Breast epithelium (tissue), 4 donors: ENCODE measurements around the gene LAIR1. TPM values are rescaled to one million over a fixed set of nuclear protein-coding genes. Genes with fewer than 3 reads are reported as not detected.
A peak's percentile ranks its signal among the peaks of the same experiment; 100 is the strongest.

Source experiments
- DNase-seq, 2 donors: peaks; one replicate each; pipeline ENCODE4 v3.0.0-alpha.2; 2019; ENCODE audit warnings: low spot score in 2 of 2
- H3K27ac ChIP-seq, 2 donors: fragments of 200-600 bp; sonication (generic) in 1 of 2; one replicate each; pipeline ENCODE4 v1.5.1; 2016 to 2019; ENCODE audit warnings: mild to moderate bottlenecking in 1 of 2
- H3K27me3 ChIP-seq, 2 donors: fragments of 200-600 bp; sonication (generic) in 1 of 2; one replicate each; pipeline versions ENCODE4 v1.5.1 to v1.6.0; 2017 to 2019; ENCODE audit warnings: control low read depth in 1 of 2, mild to moderate bottlenecking in 1 of 2
- H3K36me3 ChIP-seq: fragments of 200-600 bp; one replicate; pipeline ENCODE4 v1.5.1; 2019
- H3K4me1 ChIP-seq, 2 donors: fragments of 200-600 bp; sonication (generic); one replicate each; pipeline ENCODE4 v1.5.1; 2016 to 2019; ENCODE audit warnings: control low read depth in 1 of 2
- H3K4me3 ChIP-seq, 3 donors: fragments of 200-600 bp; sonication (generic); 1 replicate in 2 of 3; 2 replicates in 1 of 3; pipeline ENCODE4 v1.5.1; 2016 to 2019; ENCODE audit warnings: mild to moderate bottlenecking in 3 of 3, moderate library complexity in 2 of 3
- H3K9me3 ChIP-seq, 2 donors: fragments of 200-600 bp; sonication (generic) in 1 of 2; one replicate each; pipeline ENCODE4 v1.5.1; 2016 to 2019; ENCODE audit warnings: control low read depth in 1 of 2
- POLR2A ChIP-seq: fragments of 450-650 bp; IDR thresholded peaks from one replicate; pipeline ENCODE4 v1.6.1; 2016; ENCODE audit warnings: antibody characterized with exemption, mild to moderate bottlenecking, moderate library complexity
- POLR2AphosphoS5 ChIP-seq, 3 donors: sonication (generic); formaldehyde crosslinking; IDR thresholded peaks; one replicate each; pipeline ENCODE4 v1.6.1; 2017; ENCODE audit warnings: antibody characterized with exemption in 3 of 3
- intact Hi-C: fragments of 100-400 bp; cut with DNase I; formaldehyde crosslinking; loops from one replicate; pipeline ENCODE4 v1.15.1; 2023; ENCODE audit warnings: low total_unique reads
- total RNA-seq, 3 donors: library from RNA; depleted of rRNA; stranded (reverse); fragments of >200 nt; gene quantifications; one replicate each; pipeline ENCODE4 v1.1.0, GENCODE V29; 2016
- TF ChIP-seq, protein P1 (sequence below), 3 donors: fragments of 450-650 bp; IDR thresholded peaks; one replicate each; pipeline ENCODE4 v1.5.1; 2016 to 2017; ENCODE audit warnings: antibody characterized with exemption in 3 of 3, mild to moderate bottlenecking in 3 of 3, moderate library complexity in 3 of 3

LAIR1 gene
- total RNA-seq, 3 donors from 2014 or later = 11.8 to 44.5 (median 23.1) TPM

DNA sequence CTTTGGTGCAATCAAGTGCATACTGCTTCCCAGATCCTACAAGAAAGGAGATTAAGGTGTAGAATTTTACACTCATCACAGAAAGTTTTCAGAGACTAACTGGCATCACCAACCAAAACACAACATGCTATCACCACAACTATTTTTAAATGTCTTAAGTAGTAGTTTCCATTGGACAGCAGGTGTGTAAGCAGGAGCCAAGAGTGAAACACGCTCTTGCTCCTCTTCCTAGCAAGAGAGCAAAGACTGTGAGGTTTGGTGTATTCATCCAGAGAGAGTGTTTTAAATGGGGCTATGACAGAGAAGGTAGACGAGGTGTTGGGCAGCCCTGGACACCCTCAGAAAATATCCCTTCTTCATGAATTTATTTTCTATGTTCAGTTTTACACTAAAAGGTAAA lies 13.3 kb downstream of the LAIR1 start:
- Histone ChIP-seq H3K4me1 (no peaks in the 10 kb centered on the region), H3K4me3 (no peak overlapping the region), H3K27me3 (peaks cover 0 to 10% of the 10 kb centered on the region in 2 donors), H3K36me3 (no peaks in the 10 kb centered on the region), H3K27ac (no peak overlapping the region), H3K9me3 (no peaks in the 10 kb centered on the region)
- TF ChIP-seq POLR2A = no peak
- TF ChIP-seq POLR2AphosphoS5 (IDR thresholded peaks at IDR 0.05) = no peak
- TF ChIP-seq, protein P1, sequence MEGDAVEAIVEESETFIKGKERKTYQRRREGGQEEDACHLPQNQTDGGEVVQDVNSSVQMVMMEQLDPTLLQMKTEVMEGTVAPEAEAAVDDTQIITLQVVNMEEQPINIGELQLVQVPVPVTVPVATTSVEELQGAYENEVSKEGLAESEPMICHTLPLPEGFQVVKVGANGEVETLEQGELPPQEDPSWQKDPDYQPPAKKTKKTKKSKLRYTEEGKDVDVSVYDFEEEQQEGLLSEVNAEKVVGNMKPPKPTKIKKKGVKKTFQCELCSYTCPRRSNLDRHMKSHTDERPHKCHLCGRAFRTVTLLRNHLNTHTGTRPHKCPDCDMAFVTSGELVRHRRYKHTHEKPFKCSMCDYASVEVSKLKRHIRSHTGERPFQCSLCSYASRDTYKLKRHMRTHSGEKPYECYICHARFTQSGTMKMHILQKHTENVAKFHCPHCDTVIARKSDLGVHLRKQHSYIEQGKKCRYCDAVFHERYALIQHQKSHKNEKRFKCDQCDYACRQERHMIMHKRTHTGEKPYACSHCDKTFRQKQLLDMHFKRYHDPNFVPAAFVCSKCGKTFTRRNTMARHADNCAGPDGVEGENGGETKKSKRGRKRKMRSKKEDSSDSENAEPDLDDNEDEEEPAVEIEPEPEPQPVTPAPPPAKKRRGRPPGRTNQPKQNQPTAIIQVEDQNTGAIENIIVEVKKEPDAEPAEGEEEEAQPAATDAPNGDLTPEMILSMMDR (IDR thresholded peaks at IDR 0.05) = no peak
- no peak for DNase-seq
- intact Hi-C loops = no loop called here

DNA sequence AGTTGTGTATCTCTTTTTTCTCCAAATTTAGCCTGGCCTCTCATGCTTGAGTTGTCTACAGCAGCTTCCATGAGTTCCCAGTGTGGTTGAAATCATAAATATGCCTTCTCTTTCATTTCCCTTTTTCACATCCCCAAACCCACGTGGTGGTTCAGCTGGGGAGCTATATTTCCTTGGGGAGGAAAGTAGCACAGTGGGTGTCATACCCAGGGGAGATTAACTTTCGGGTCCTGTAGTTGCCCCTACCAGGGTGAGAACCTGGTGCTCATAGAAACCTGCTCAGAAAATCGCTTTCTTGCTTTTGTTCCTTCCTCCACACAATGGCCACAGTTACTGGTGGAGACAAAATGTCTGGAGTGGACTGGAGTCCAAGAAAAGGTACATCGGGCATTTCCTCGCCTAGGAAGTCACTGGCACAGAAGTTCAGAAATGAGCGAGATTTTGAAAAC lies 18.8 kb downstream of the LAIR1 start:
- Histone ChIP-seq H3K27ac (no peak overlapping the region), H3K36me3 (no peaks in the 10 kb centered on the region), H3K4me3 (no peak overlapping the region), H3K9me3 (no peaks in the 10 kb centered on the region), H3K27me3 (peaks cover 0 to 7% of the 10 kb centered on the region in 2 donors), H3K4me1 (no peaks in the 10 kb centered on the region)
- DNase-seq = no peak
- peak in 1 of 3 donors; percentile 13 for TF ChIP-seq POLR2AphosphoS5 (IDR thresholded peaks at IDR 0.05)
- no peak for TF ChIP-seq POLR2A
- intact Hi-C loops = no loop called here

DNA sequence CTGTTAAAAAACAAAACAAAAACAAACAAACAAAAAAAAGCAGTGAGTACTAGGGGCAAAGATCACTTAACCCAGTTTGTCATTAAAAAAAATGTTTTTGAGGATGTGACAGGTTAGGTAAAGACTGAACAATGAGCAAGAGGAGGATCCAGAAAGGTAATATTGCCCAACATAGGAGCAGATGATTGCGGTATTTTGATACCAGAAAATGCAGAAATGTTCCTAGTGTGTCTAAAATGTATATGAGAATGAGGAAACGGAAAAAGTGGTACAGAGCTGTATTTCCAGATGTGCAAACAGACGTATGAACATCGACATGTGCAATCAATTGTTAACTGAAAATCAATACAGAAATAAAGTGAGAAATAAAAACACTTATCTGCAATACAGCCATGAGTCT lies 20.9 kb downstream of the LAIR1 start:
- Histone ChIP-seq H3K4me3 (no peak overlapping the region), H3K27ac (no peak overlapping the region), H3K9me3 (no peaks in the 10 kb centered on the region), H3K27me3 (peaks cover 0 to 6% of the 10 kb centered on the region in 2 donors), H3K36me3 (no peaks in the 10 kb centered on the region), H3K4me1 (no peaks in the 10 kb centered on the region)
- TF ChIP-seq, protein P1 (IDR thresholded peaks at IDR 0.05) = no peak
- no peak for TF ChIP-seq POLR2A
- TF ChIP-seq POLR2AphosphoS5 (IDR thresholded peaks at IDR 0.05) = no peak
- intact Hi-C loops = no loop called here
- no peak for DNase-seq

DNA sequence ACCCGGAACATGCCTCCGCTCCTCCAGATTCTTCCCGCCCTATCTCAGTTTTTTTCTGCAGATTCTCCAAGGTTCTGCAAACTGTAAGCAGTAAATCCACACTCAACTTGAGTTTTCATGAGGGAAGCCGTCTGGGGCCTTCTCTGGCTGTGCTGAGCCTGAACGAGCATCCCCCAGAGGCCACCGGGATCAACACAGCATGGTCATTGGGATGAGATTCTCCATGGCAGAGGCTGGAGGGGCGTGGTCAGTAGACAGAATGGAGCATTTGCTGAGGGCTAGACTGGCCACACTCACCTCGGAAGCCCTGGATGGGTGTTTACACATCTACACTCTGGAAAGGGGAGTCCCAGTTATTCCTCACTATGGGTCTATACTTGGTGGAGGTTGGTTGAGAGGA lies 23.4 kb downstream of the LAIR1 start:
- TF ChIP-seq, protein P1 (IDR thresholded peaks at IDR 0.05) = no peak
- TF ChIP-seq POLR2AphosphoS5 (IDR thresholded peaks at IDR 0.05) = no peak
- TF ChIP-seq POLR2A = no peak
- Histone ChIP-seq H3K36me3 (no peaks in the 10 kb centered on the region), H3K4me1 (no peaks in the 10 kb centered on the region), H3K27me3 (peaks cover 0 to 16% of the 10 kb centered on the region in 2 donors), H3K4me3 (no peak overlapping the region), H3K27ac (no peak overlapping the region), H3K9me3 (no peaks in the 10 kb centered on the region)
- intact Hi-C loops = no loop called here
- no peak for DNase-seq

GRCh38 chr19:54339646-54340358 lies 24.9 kb downstream of the LAIR1 start:
- Histone ChIP-seq H3K27me3 (peaks cover 0 to 18% of the 10 kb centered on the region in 2 donors), H3K36me3 (no peaks in the 10 kb centered on the region), H3K4me3 (no peak overlapping the region), H3K27ac (no peak overlapping the region), H3K4me1 (no peaks in the 10 kb centered on the region), H3K9me3 (no peaks in the 10 kb centered on the region)
- TF ChIP-seq, protein P1 (IDR thresholded peaks at IDR 0.05) = no peak
- TF ChIP-seq POLR2AphosphoS5 (IDR thresholded peaks at IDR 0.05) (no peak), POLR2A (no peak)
- DNase-seq = no peak
- intact Hi-C loops = no loop called here
